SK-N-MC (cell line): ENCODE measurements around the gene PIM3.

Experiments used
- DNase-seq: peaks from one replicate; pipeline ENCODE4 v3.0.0-alpha.2; 2011; ENCODE audit warnings: low read depth, low spot score
- H3K27ac ChIP-seq: fragments of 200-600 bp; sonication (generic); 2 replicates; pipeline ENCODE4 v1.5.1; 2016; ENCODE audit warnings: mixed run types
- H3K36me3 ChIP-seq: fragments of 200-600 bp; sonication (generic); 2 replicates; pipeline ENCODE4 v1.6.1; 2017; ENCODE audit warnings: antibody characterized with exemption, low read length, mixed read lengths; ENCODE audit not compliant: insufficient read depth
- H3K4me3 ChIP-seq: fragments of 200-600 bp; sonication (generic); 2 replicates; pipeline ENCODE4 v1.5.1; 2016
- H3K9ac ChIP-seq: fragments of 200-600 bp; sonication (generic); 2 replicates; pipeline ENCODE4 v1.8.0; 2017; ENCODE audit warnings: mixed run types, mixed read lengths; ENCODE audit not compliant: insufficient read length
- H3K9me3 ChIP-seq: fragments of 200-600 bp; sonication (generic); 2 replicates; pipeline ENCODE4 v1.6.1; 2017; ENCODE audit warnings: low read depth, mild to moderate bottlenecking, antibody characterized with exemption, low read length, moderate library complexity, mixed read lengths
- EZH2 ChIP-seq: fragments of 200-600 bp; sonication (generic); IDR thresholded peaks from one replicate; pipeline ENCODE4 v1.6.1; 2017; ENCODE audit warnings: antibody characterized with exemption
- FOXP2 ChIP-seq: optimal IDR thresholded peaks from 2 replicates; pipeline ENCODE3; 2011; ENCODE audit warnings: mild to moderate bottlenecking, moderate library complexity; ENCODE audit not compliant: insufficient read depth; ENCODE audit errors: extremely low read length, control extremely low read depth
- POLR2AphosphoS5 ChIP-seq: IDR thresholded peaks from 2 replicates; pipeline ENCODE4 v1.6.1; 2012; ENCODE audit warnings: mild to moderate bottlenecking, low read depth, low read length, borderline replicate concordance

Gene PIM3

DNA sequence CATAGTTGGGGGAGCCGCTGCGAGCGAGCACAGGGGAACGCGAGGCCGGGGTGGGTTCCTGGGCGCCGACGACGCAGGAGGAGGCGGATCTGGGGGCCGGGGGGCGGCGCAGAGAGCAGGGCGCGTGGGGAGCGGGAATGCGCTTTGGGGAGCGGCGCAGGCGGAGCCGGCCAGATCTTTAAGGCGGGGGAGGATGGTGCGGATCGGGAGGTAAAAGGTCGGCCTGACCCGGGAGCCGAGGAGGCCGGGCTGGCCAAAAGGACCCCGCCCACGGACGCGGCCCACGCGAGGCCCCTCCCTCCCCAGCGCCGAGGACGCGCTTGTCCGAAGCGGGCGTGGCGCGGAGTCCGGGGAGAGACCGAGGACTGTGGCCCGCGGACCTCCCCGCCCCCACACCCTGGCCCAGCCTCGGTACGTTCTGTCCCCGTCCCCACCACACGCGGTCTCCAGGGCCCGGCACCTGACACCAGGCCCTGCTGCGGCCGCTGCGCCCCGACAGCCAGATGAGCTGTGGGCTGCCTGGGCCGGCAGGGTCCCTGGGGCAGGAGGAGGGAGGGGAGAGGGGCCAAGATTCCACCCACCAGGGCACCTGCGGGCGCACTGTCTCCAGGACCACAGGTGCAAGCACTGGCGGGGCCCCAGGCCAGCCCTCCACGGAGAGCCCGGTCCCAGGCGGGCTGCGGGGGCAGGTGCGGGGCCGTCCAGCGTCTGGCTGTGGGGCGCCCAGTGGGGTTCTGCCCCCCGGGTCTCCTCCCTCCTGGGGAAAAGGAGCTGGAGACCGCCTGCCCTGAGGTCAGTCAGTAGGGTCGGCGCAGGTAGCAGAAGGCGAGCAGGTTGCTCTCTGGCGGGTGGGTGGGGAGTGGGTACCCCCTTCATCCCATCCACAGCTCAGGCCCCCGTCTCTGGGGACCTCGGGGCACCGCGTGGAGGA lies 10.9 kb downstream of the PIM3 start:
- H3K27ac ChIP-seq: peak overlapping the region; percentile 57; the same call in 1 of the 2 replicates
- peak overlapping the region; percentile 59 for H3K9ac ChIP-seq

DNA sequence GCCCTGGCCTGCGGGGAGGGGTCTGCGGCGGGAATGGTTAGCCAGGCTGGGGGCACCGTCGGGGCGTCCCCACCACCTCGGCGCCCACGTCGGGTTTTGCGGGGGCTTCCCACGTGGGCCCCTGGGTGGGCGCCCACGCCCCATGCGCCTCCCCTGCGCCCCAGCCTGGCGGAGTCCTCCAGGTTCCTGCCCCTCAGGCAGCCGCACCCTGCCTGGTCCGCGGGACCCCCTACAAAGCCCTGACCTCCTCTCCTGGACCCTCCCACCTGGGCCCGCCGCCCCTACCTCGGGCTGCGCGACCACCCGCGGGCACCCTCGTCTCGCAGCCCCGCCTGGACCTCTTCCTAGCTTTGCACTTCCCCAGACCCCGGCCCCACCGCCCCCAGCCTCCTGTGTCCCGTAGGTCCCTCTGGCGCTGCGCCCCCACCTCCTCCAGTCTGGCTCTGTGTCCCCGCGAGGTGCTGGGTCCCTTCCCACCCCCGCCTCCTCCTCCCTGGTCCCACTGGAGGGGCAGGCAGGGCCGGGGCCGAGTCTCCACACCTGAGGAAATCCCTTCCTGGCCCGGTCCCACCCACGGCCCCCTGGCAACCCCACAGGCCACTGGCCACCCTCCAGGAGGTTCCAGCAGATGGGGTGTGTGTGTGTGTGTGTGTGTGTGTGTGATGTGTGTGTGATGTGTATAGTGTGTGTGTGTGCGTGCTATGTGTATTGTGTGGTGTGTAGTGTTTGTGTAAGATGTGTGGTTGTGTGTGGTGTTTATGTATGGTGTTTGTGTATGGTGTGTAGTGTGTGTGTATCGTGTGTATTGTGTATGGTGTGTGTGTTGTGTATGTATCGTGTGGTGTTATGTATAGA lies 11.8 kb downstream of the PIM3 start:
- Histone ChIP-seq H3K36me3 (no peaks in the 10 kb centered on the region), H3K27ac (no peak overlapping the region), H3K9me3 (no peaks in the 10 kb centered on the region), H3K4me3 (no peak overlapping the region), H3K9ac (no peak overlapping the region)
- no peak for TF ChIP-seq POLR2AphosphoS5
- no peak for TF ChIP-seq FOXP2
- TF ChIP-seq EZH2: no peak
- no peak for DNase-seq

More for the DNA sequence above, 10.9 kb downstream of the PIM3 start:
- H3K9me3 ChIP-seq: no peaks in the 10 kb centered on the region
- TF ChIP-seq FOXP2 (no peak), POLR2AphosphoS5 (no peak; the same call in 1 of the 2 replicates), EZH2 (no peak)
- no peaks in the 10 kb centered on the region for H3K36me3 ChIP-seq
- H3K4me3 ChIP-seq: peak overlapping the region; percentile 47; the same call in 1 of the 2 replicates
- no peak for DNase-seq

DNA sequence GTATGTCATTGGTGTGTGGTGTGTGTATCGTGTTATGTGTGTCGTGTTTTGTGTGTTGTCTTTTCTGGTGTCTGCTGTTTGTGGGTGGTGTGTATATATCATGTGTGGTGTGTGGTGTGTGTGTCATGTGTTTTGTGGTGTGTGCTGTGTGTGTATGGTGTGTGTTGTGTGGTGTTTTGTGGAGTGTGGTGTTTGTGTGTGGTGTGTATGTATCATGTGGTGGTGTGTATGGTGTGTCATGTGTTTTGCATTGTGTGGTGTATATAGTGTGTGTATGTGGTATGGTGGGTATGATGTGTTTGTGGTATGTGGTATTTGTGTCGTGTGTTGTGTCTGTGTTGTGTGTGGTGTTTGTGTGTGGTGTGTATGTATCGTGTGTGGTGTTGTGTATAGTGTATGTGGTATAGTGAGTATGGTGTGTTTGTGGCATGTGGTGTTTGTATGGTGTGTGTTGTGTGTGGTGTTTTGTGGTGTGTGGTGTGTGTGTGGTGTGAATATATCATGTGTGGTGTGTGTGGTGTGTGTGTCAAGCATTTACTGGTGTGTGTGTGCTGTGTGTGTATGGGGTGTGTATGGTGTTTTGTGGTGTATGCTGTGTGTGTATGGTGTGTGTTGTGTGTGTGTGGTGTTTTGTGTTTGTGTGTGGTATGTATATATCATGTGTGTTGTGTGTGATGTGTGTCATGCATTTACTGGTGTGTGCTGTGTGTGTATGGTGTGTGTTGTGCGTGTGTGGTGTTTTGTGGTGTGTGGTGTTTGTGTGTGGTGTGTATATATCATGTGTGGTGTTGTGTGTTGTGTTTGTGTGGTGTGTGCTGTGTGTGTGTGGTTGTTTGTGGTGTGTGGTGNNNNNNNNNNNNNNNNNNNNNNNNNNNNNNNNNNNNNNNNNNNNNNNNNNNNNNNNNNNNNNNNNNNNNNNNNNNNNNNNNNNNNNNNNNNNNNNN lies 12.7 kb downstream of the PIM3 start:
- no peak overlapping the region for H3K27ac ChIP-seq
- DNase-seq: no peak
- H3K9ac ChIP-seq: no peak overlapping the region
- H3K36me3 ChIP-seq: no peaks in the 10 kb centered on the region
- H3K4me3 ChIP-seq: no peak overlapping the region
- H3K9me3 ChIP-seq: no peaks in the 10 kb centered on the region
- TF ChIP-seq FOXP2 (no peak), POLR2AphosphoS5 (no peak), EZH2 (no peak)

DNA sequence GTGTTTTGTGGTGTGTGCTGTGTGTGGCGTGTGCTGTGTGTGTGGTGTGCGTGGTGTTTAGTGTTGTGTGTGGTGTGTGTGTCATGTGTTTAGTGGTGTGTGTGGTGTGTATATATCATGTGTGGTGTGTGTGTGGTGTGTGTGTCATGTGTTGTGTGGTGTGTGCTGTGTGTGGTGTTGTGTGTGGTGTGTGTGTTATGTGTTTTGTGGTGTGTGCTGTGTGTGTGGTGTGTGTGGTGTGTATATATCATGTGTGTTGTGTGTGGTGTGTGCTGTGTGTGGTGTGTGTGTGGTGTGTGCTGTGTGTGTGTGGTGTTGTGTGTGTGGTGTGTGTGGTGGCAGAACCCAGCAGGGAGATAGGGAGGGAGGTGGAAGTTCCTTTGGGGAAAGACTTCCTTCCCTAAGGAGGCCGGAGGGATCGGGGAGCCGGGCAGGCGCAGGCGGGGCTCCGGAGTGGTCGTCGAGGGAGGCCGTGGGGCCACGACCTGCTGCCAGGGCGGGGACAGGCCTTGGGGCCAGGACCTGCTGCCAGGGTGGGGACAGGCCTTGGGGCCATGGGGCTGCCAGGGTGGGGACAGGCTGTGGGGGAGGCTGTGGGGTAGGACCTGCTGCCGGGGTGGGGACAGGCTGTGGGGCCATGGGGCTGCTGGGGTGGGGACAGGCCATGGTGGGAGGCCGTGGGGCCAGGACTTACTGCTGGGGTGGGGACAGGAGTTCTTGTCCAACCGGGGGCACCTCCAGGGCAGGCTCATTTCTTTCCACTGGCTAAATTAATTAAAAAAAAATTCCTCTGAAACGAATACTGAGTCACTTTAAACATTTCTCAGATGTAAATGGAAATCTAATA lies 15.2 kb downstream of the PIM3 start:
- Histone ChIP-seq H3K9ac (no peak overlapping the region), H3K9me3 (peaks cover 3% of the 10 kb centered on the region), H3K4me3 (no peak overlapping the region), H3K27ac (peak overlapping the region; percentile 69), H3K36me3 (no peaks in the 10 kb centered on the region)
- DNase-seq: no peak
- TF ChIP-seq FOXP2 (no peak), POLR2AphosphoS5 (no peak), EZH2 (no peak)

DNA sequence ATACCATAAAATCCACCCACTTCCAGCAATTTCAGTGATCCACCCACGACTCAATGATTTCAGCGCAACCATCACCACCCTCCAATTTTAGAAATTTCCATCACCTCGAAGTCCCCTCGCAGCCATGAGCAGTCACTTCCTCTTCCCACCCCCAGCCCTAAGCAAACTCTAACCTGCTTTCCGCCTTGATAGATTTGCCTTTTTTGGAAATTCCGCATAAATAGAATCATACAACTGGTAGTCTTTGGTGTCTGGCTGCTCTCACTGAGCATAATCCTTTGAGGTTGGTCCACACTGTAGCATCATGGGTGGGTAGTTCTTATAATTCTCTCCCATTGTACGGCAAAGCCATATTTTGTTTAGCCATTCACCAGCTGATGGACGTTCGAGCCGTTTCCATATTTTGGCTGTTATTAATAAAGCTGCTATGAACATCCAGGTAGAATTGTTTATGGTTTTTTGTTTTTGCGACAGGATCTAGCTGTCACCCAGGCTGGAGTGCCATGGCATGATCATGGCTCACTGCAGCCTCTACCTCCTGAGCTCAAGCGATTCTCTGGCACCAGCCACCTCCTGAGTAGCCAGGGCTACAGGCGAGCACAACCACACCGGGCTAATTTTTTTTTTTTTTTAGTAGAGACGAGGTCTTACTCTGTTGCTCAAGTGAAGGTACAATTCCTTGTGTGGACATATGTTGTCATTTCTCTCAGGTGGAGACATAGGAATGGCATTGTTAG lies 16.0 kb downstream of the PIM3 start:
- H3K36me3 ChIP-seq: no peaks in the 10 kb centered on the region

DNA sequence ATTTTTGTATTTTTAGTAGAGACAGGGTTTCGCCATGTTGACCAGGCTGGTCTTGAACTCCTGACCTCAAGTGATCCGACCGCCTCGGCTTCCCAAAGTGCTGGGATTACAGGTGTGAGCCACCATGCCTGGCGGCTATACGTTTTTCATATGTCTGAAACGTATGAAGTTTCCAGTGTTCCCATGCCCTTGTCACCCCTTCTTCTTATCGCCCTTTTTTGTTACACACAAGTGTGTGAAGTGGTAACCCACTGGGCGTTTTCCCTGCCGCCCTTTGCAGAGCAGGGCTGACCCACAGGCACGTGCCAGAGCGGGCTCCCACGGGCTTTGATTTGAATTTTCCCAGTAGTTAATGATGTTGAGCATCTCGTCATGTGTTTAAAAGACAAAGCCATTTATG lies 17.0 kb downstream of the PIM3 start:
- H3K9ac ChIP-seq: no peak overlapping the region
- H3K4me3 ChIP-seq: no peak overlapping the region
- no peak overlapping the region for H3K27ac ChIP-seq
- H3K36me3 ChIP-seq: no peaks in the 10 kb centered on the region
- no peak for DNase-seq
- TF ChIP-seq FOXP2 (no peak), POLR2AphosphoS5 (no peak), EZH2 (no peak)
- peaks cover 3% of the 10 kb centered on the region for H3K9me3 ChIP-seq

More for the DNA sequence above, 16.0 kb downstream of the PIM3 start:
- peak overlapping the region; percentile 69 for H3K27ac ChIP-seq
- no peak for TF ChIP-seq POLR2AphosphoS5
- TF ChIP-seq EZH2: no peak
- no peak for TF ChIP-seq FOXP2
- DNase-seq: no peak
- H3K9ac ChIP-seq: no peak overlapping the region
- H3K9me3 ChIP-seq: peaks cover 3% of the 10 kb centered on the region
- H3K4me3 ChIP-seq: no peak overlapping the region
